GM10847 (cell line): ENCODE measurements around the gene MED12L.

Source experiments
- POLR2A ChIP-seq: IDR thresholded peaks from 2 replicates; pipeline ENCODE4 v1.6.1; 2011; ENCODE audit not compliant: insufficient read length; ENCODE audit errors: extremely low read depth

The MED12L gene

DNA sequence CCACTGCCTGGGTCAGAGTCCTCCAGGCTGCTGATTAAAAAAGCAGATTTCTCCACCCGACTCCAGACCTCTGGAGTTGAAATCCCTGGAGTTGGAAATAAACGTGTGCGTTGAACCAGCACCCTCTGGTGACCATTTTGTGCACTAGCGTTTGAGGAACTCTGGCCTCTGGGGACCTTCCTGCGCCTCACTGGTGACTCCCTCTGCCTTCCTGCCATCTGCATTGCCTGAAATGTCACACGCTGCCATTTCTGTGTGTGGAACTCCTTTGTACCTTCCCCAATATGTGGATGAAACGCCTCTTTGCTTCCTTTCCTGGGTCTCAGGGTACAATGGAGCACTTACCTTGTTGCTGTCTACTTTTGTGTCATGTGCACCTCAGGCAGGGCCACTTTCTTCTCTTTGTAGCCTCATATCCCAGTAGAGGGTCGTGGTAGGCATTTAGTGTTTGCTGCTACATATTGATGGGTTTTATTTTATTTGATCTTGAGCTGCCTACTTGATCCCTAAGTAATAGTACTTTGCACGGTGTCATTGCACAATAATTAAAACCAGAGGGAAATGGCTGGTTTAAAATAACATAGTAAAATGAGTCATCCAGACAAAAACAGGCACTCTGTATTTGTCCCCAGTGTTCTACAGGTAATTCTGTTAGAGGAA is 60.7 kb downstream of the MED12L start:
- no peak for TF ChIP-seq POLR2A

DNA sequence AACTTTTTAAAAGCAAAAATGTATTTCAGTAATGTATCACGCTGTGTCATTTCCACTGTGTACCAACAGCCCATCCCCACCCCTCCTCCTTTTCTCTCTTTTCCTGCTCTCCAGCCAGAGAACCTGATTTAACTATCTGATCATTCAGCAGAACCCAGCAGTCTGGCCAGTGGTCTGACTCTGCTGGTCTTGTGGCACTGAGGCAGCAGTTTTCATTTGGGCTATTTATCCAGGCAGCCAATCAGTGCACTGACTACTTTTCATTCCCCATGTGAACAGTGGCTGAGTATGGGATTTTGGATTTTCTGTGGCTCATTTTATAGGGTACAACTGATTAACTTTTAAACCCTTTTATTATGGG is 61.2 kb downstream of the MED12L start:
- no peak for TF ChIP-seq POLR2A

DNA sequence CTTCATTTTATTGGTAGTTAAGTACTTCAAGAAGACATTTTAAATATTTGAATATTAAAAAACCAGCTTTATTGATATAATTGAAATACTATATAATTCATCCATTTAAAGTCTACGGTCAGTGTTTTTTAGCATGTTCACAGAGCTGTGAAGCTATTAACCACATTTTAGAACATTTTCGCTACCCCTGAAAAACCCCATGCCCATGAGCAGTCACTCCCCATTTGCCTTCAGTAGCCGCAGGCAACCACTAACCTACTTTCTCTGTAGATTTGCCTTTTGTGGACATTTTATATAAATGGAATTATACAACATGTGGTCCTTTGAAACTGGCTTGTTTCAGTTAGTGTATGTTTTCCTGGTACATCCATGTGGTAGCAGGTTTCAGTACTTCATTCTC is 61.8 kb downstream of the MED12L start:
- TF ChIP-seq POLR2A, result no peak

DNA sequence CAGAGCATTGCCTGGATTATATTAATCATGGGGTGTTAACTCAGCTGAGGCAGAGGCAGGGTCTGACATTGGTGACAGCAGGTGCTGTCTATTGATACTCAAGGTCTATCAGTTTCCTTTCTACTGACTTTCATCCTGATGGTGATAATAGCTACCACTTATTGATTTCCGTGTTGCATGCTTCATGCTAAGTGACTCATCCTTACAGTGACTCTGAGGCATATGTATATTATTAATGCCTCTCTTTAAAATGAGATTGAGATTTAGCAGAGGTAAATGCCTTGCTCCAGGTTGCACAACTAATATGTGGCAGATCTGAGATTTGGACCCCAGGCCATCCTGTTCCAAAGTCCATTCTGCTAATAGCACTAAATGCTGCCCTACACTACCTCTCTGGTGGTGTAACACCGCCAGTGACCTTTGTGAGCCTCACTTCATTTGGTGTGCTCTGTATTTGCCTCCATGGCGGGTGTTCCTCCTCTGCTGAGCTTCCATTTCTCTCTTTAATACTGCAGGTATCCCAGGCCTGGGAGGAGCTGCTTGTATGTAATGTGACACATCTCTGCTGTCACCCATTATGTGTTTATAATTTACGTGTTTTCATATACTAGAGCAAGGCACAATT is 67.1 kb downstream of the MED12L start:
- no peak for TF ChIP-seq POLR2A

DNA sequence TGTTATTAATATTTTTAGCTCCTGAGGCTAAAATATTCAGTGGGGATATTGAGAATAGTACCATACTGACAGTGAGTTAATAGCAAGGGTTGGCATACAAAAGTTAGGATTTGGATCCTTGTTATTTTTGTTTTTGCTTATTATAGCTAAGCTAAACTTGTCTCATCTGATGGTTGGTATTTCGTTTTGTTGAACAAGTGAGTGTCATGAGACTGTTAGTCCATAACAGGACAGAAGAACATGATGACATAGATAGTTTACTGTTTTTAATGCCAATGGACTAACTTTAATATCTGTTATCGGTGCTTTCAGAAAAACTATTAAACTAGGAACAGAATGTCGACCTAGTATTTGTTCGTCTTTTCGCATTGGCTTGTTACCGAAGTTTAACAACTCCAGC is 69.1 kb downstream of the MED12L start:
- no peak for TF ChIP-seq POLR2A

DNA sequence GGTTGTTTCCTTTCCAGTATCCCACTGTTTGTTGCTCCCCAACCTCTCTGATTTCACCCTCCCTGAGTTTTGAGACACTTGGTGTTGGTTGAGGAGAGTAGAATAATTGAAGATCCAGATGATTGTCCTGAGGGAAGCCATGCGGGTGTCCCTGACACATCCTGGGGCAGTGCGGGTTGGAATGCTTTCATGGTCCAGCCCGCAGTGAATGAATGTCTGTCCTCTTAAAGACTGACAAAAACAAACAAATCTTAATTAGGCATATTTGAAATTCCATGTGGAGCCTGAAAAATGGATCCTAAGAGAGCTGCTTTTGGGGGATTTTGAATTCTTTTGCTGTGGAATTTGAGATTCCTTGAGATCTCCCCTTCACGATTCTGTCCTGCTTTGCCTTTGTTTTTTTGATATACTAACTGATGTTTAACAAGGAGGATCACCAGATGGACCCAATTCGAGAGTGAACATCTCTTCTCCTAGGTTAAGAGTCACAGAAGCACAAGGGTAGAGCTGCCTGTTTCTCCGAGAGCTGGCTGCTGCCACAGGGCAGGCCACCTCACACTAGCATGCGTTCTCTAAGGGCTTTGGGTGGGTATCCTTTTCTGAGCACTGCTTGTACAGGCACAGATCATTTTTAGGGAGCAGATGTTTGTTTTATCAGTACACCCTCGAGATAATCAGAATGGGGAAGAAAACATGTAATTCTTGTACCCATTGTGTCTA is 70.1 kb downstream of the MED12L start:
- no peak for TF ChIP-seq POLR2A

DNA sequence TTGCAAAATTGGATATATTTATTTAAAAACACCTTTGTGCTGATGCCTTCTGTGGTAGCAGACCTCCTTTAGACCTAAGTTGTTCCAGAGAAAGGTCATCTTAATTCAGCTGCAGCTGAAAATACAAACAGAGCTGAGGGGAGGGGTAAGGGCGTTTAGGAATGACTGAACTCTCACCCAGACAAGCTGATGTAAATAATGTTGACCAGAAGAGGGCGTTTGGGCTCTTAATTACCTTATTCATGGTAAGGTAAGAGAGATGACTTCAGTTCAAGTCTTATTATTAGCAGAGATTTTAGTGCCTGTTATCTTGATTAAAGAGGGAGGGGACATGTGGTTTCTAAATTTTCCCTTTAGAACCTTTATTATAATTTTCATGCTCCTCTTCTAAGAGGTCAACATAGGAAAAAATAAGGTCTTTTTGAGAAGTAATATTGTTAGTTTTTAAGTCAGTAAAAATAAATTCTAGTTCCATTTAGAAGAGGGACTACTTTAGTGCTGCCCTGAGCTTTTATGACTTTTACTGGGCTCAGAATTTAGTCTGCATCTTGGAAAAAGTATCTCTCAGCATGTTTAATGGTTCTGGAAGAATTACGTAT is 71.3 kb downstream of the MED12L start:
- TF ChIP-seq POLR2A, result no peak

DNA sequence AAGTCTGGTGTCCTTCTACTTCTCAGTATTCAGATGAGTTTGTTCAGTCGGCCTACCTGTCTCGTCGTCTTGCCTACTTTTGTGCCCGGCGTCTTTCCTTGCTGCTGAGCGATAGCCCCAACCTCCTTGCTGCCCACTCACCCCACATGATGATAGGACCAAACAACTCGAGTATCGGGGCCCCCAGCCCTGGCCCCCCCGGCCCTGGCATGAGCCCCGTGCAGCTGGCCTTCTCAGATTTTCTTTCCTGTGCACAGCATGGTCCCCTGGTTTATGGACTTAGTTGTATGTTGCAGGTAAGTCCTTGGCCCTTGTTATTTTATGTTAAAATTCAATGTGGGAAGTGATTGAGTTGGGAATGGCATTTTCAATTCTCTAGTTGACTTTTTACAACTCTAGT is 74.3 kb downstream of the MED12L start:
- no peak for TF ChIP-seq POLR2A

DNA sequence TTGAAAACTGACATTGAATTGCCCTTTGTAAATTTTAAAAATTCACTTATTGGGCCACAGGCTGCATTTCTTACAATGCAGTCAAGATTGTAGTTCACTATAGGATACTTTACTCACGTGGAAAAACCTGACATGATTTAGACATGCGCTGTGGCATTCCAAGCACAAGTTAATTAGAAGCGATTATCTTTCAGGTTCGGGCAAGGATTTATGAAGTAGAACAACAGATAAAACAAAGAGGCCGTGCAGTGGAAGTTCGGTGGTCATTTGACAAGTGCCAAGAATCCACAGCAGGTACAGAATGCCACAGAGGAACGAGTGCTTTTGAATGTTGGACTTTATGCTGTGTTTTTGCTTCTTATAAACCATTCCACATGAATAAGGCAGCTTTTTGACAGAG is 79.8 kb downstream of the MED12L start:
- TF ChIP-seq POLR2A, result no peak

DNA sequence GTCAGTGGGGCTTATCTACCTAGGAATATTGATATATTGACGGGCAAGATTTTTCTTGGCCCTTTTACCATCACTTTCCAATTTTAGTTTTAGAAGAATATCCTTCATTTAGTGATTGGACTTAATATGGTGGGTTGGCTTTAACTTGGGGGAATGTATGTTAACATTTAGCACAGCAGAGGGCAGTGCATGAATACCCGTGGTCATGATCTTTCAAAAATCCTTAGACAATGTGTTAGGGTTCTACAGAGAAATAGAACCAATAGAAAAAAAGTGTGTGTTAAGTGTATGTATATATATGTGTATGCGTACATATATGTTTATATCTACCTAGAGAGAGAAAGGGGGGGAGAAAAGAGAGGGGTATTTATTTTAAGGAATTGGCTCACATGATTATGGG is 80.7 kb downstream of the MED12L start:
- TF ChIP-seq POLR2A, result no peak

DNA sequence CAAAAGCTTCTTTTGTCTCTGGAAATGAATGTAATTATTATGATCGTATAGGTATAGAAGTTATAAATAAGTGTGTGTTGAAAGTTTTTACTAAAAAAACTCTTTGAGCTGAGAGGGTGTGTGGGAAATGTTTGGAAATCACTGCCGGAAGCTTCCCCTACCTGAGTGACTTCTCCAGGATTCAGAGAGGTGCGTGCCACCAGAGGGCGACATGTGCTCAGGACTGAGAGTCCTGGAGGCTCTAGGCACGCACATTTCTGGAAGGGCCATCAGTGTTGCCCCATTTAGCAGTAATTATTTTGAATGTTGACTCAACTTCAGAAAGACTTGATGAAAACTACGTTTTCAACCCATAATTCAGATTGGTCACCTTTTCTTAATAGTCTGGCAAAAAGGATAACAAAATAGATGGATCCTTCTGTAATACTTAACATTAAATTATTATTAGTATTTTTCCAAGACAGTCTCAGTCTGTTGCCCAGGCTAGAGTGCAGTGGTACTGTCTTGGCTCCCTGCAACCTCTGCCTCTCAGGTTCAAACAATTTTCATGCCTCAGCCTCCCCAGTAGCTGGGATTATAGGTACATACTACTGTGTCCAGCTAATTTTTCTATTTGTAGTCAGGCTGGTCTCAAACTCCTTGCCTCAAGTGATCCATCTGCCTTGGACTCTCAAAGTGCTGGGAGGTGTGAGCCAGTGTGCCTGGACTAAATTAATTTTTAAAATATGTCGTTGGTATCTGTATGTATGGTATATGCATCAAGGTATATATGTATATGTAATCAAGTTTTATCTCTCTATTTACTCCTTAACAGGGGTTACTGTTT is 83.0 kb downstream of the MED12L start:
- TF ChIP-seq POLR2A, result no peak

DNA sequence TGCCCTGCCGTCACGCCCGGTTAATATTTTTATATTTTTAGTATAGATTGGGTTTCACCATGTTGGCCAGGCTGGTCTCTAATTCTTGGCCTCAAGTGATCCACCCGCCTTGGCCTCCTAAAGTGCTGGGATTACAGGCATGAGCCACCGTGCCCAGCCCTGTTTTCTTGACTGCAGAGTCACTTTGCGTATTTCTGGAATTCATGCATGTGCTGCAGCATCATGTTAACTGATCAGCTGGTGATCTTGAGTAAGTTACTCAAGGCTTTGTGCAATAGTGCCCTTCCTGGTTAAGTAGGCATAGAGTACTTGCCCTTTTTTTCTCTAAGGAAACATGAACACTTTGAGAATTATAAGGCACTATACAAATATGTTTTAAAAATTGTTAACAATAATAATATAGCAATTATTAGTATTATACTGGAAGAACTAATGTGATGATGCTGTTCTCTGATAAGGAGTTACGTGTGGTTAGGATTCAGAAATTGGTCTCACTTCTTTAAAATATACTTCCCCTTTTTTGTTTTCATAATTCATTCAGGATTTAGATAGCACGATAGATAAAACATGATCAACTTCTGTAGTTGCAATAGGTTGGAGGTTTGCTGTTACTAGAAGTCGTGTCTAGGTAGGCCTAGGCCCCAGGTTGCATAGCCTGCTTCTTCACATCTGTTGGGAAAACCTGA is 83.9 kb downstream of the MED12L start:
- TF ChIP-seq POLR2A, result no peak

DNA sequence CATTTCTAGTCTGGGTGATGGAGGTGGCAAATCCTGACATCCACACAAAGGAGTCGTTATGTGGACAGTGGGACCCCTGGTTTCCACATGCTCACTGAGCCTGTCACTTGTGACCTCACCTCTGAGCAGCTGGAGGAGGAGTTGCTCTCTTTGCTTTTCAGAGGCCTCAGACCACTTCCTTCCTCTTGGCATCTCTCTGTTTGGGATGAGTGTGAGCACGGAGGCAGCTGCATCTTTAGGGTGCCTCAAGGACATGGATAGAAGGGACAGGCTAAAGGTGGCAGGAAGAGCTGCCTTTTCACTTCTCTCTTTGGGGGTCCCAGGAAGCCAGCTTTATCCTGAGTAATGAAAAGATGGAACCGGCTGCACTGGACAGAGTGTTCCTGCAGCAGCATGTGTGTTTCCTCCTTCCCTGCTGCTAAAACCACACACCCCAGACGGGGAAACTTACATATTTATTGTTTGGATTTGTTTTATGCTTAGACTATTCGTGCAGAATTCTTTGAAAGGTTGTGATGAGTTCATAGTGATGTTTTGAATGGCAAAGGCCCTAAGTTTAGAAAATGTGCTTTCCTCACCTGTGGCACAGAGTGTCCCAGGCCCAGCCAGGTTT is 85.8 kb downstream of the MED12L start:
- no peak for TF ChIP-seq POLR2A

DNA sequence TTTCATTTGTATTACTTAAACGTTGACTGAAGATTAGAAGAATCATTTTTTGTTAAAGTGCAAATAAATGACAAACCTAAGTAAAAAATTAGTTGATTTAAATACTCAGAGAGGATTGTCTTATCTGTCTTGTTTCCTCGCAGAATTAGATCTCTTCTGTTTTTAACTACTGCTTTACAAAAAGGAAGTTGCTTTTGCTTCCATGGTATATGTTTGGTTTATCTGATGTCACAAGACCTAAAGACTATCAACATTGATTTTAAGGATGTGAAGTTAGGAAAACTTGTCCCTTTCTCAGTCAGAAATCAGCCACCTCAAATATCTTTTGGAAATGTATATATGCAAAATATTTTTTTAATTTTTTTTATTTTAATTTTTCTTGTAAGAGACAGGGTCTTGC is 88.9 kb downstream of the MED12L start:
- TF ChIP-seq POLR2A, result no peak
